WTC11 (cell line): Measurements from ENCODE around the gene PEAK3.

ENCODE experiments used
- CBFB ChIP-seq: sonication (generic); formaldehyde crosslinking; IDR thresholded peaks from 2 replicates; pipeline ENCODE4 v1.8.1; 2022; ENCODE audit warnings: mild to moderate bottlenecking, low read depth, missing genetic modification reagents
- JUN ChIP-seq: sonication (generic); formaldehyde crosslinking; IDR thresholded peaks from 2 replicates; pipeline ENCODE4 v1.8.0; 2023; ENCODE audit warnings: mild to moderate bottlenecking, missing genetic modification reagents
- SMAD3 ChIP-seq: sonication (generic); formaldehyde crosslinking; IDR thresholded peaks from 2 replicates; pipeline ENCODE4 v1.8.0; 2022; ENCODE audit warnings: missing genetic modification reagents, mild to moderate bottlenecking, borderline replicate concordance
- TF ChIP-seq, protein P1 (sequence below): fragments of 200-600 bp; IDR thresholded peaks from 2 replicates; pipeline ENCODE4 v1.8.0; 2022; ENCODE audit warnings: antibody characterized with exemption

DNA sequence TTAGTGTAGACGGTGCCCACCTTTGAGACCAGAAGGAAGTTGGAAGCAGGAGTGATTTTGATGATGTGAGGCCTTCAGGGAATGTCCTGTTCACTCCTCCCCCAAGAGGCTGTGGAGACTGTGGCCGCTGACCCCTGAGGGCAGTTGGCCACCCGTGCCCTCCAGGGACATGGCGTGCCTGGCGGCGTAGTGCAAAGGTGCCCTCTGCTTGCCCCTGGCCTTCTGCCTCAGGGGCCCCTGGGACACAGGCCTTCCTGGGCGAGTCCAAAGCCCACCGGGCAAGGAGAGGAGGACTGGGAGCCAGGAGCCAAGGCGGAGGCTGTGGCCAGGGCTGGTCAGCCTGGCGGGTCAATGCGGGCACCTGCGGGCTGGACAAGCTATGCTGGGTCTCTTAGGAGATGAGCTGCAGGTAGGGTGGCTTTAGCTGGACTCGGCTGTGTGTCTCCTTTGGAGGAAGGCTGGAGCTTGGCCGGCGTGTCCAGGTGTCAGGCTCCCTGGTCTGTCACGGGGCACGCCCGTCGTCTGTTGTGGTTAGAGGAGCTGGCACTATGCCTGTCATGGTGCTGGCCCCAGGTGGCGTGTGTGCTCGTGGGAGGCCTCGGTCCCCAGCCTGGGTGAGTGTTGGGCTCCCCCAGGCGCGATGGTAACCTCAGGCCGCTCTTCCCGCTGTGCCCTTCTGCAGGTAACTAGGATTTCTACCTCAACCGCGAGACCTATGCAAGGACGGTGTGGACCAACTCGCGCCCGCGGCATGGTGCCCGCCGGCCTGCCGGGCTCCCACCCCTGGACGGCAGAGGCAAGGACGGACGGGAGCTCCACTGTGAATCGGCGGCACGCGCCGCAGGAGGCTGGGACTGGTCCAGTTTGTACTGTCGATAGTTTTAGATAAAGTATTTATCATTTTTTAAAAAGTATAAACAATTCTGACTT is 52.6 kb downstream of the PEAK3 start:
- TF ChIP-seq SMAD3 (CRISPR knock-in tag), result no peak
- TF ChIP-seq, protein P1, sequence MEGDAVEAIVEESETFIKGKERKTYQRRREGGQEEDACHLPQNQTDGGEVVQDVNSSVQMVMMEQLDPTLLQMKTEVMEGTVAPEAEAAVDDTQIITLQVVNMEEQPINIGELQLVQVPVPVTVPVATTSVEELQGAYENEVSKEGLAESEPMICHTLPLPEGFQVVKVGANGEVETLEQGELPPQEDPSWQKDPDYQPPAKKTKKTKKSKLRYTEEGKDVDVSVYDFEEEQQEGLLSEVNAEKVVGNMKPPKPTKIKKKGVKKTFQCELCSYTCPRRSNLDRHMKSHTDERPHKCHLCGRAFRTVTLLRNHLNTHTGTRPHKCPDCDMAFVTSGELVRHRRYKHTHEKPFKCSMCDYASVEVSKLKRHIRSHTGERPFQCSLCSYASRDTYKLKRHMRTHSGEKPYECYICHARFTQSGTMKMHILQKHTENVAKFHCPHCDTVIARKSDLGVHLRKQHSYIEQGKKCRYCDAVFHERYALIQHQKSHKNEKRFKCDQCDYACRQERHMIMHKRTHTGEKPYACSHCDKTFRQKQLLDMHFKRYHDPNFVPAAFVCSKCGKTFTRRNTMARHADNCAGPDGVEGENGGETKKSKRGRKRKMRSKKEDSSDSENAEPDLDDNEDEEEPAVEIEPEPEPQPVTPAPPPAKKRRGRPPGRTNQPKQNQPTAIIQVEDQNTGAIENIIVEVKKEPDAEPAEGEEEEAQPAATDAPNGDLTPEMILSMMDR, result no peak
- TF ChIP-seq JUN (CRISPR knock-in tag), result no peak
- TF ChIP-seq CBFB (CRISPR knock-in tag), result no peak
